Peyer's patch (tissue), 4 donors: Measurements from ENCODE around the gene MYBBP1A.

Experiments used
- POLR2A ChIP-seq, 2 donors: fragments of 450-650 bp; IDR thresholded peaks; one replicate each; pipeline ENCODE4 v1.5.1; 2017; ENCODE audit warnings: antibody characterized with exemption in 2 of 2, mild to moderate bottlenecking in 2 of 2, moderate library complexity in 2 of 2
- TF ChIP-seq, protein P1 (sequence below), 6 experiments: fragments of 450-650 bp in 4 of 6; fragments of 200-600 bp in 2 of 6; sonication (generic) in 1 of 6; IDR thresholded peaks; one replicate each; pipeline ENCODE4 v1.5.1; 2017 to 2019; ENCODE audit warnings: antibody characterized with exemption in 6 of 6, mild to moderate bottlenecking in 3 of 6, moderate library complexity in 1 of 6

DNA sequence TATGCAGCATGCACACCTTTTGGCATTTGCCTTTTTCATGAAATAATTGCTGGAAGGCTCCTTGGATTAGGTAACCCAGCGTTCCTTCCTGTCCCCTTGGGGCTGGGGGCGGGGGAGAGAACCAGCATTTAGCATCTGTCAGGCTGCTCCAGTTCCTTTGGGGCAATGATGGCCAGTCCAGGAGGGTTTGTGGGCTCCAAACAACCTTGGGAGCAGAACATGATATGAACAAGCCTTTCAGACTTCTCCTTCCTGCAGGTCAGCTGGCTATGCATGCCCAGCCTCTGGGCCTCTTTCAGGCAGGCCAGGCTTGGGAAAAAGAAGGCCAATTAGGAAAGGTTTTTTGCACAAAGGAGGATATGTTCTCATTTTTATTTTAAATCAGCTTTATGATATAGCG lies 28.0 kb upstream of the MYBBP1A start:
- TF ChIP-seq, protein P1, sequence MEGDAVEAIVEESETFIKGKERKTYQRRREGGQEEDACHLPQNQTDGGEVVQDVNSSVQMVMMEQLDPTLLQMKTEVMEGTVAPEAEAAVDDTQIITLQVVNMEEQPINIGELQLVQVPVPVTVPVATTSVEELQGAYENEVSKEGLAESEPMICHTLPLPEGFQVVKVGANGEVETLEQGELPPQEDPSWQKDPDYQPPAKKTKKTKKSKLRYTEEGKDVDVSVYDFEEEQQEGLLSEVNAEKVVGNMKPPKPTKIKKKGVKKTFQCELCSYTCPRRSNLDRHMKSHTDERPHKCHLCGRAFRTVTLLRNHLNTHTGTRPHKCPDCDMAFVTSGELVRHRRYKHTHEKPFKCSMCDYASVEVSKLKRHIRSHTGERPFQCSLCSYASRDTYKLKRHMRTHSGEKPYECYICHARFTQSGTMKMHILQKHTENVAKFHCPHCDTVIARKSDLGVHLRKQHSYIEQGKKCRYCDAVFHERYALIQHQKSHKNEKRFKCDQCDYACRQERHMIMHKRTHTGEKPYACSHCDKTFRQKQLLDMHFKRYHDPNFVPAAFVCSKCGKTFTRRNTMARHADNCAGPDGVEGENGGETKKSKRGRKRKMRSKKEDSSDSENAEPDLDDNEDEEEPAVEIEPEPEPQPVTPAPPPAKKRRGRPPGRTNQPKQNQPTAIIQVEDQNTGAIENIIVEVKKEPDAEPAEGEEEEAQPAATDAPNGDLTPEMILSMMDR (IDR thresholded peaks at IDR 0.05) = no peak
- TF ChIP-seq POLR2A (IDR thresholded peaks at IDR 0.05) = no peak
